ENCODE results near the gene ZCCHC14.
A peak's percentile ranks its signal among the peaks of the same experiment; 100 is the strongest.

ZCCHC14 gene

GRCh38 chr16:87492721-87493607, at the start of gene ZCCHC14:
Gene ZCCHC14 (minus strand): TSS chr16:87493024. CDS start chr16:87492238, 786 bp downstream.
- DNase-seq (ENCODE audit: low read depth) = peak; percentile 98

GRCh38 chr16:87541872-87542234, 49.0 kb upstream of the ZCCHC14 start:
- no peak for DNase-seq (ENCODE audit: low read depth)

- DNase-seq (ENCODE audit: low read depth) = peak; percentile 66
These were observed 48.5 kb upstream of the ZCCHC14 start for GRCh38 chr16:87541147-87541871.

- no peak for DNase-seq (ENCODE audit: low read depth)
These were observed 48.0 kb upstream of the ZCCHC14 start for GRCh38 chr16:87540897-87541146.

DNA sequence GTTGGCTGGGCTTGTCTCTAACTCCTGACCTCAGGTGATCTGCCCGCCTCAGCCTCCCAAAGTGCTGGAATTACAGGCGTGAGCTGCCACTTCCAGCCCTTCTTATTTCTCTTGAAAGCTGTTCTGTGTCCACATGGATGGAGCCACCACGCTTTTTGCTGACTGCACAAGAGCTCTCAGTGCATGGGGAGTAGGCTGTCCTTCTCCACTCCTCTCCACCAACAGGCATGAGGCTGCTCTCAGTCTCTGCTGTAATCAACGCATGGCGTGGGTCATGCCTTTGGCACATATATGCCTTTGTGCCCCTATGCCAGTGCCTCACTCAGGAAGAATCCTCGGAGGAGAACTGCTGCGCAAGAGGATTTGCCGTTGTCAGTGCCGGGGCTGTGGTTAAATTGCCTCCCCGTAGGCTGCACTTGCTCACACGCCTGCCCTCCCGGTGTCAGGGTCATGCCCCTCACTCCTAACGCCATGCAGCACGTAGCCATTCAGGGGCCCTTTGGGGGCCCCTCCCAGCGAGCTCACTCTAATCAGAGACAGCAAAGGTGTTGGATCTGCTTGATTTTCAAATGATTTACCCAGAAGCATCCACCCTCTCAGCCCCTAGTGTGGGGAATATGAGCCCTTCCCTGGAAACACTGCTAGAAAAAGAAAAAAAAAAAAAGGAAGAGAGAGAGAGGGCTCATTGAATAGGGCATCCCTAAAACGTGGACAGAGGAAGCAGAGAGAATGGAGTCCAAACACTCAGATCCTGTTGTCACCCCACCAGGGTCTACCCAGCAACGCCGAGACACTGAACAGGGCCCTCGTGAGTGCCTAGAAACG, 47.5 kb upstream of the ZCCHC14 start:
- no peak for DNase-seq (ENCODE audit: low read depth)

- DNase-seq (ENCODE audit: low read depth) = no peak
These were observed 46.3 kb upstream of the ZCCHC14 start for GRCh38 chr16:87539113-87539512.

- peak; percentile 86 for DNase-seq (ENCODE audit: low read depth)
These were observed 45.8 kb upstream of the ZCCHC14 start for GRCh38 chr16:87538594-87538993.

DNA sequence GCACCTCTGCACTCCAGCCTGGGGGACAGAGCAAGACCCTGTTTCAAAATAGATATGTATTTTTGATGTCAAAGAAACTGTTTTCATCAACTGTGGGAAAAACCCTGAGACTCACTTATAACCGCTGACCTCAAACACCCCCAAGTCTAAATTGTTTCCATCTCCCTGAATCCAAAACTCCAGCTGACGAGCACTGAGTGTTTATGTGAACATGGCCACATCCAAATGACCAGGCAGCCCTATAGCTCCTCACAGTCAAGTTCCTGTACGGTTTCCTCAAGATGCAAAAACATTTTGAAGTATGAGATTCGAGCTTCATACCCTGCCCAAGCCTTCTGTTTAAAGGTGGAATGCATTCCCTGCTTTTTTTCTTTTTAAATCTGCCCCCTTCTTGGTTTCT, 45.3 kb upstream of the ZCCHC14 start:
- DNase-seq (ENCODE audit: low read depth) = peak; percentile 67

DNA sequence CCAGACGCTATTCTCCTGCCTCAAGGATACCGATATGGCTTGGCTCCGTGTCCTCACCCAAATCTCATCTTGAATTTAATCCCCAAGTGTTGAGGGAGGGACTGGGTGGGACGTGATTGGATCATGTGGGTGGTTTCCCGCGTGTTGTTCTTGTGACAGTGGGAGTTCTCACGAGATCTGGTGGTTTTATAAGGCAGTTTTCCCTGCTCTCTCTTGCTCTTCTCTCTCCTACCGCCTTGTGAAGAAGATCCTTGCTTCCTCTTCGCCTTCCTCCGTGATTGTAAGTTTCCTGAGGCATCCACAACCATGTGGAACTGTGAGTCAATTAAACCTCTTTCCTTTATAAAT, 43.9 kb upstream of the ZCCHC14 start:
- DNase-seq (ENCODE audit: low read depth) = no peak

GRCh38 chr16:87535855-87536794, 43.3 kb upstream of the ZCCHC14 start:
- no peak for DNase-seq (ENCODE audit: low read depth)

GRCh38 chr16:87535457-87535854, 42.6 kb upstream of the ZCCHC14 start:
- no peak for DNase-seq (ENCODE audit: low read depth)

DNA sequence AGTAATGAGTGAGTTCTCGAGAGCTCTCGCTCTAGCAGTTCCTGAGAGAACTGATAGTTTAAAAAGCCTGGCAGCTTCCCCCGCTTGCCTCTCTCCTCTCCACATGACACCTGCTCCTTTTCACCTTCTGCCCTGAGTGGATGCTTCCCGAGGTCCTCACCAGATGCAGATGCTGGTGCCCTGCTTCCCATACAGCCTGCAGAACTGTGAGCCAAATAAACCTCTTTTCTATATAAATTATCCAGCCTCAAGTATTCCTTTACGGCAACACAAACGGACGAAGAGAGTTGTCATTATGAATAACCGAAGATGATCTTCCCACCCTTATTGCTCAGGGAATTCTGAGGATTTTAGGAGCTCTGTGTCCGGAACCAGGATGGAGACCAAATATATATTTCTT, 41.9 kb upstream of the ZCCHC14 start:
- no peak for DNase-seq (ENCODE audit: low read depth)

DNA sequence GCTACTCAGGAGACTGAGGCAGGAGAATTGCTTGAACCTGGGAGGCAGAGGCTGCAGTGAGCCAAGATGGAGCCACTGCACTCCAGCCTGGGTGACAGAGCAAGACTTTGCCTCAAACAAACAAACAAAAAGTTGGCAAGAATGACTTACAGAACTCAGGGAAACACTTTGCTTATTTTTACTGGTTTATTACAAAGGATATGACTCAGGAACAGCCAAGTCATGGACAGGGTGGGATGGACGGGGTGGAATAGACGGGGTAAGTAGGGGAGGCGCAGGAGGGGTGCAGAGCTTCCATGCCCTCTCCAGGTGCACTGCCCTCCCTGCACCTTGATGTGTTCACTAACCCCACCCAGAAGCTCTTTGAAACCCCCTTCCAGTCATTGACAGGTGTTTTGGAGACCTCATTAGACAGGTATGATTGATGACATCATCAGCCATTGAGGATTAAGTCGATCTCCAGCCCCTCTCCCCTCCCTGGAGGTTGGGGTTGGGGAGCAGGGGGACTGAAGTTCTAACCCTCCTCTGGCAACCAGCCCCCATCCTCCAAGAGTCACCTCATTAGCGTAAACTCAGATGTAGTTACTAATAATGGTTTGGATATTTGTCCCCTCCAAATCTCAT, 41.3 kb upstream of the ZCCHC14 start:
- peak; percentile 45 for DNase-seq (ENCODE audit: low read depth)

DNA sequence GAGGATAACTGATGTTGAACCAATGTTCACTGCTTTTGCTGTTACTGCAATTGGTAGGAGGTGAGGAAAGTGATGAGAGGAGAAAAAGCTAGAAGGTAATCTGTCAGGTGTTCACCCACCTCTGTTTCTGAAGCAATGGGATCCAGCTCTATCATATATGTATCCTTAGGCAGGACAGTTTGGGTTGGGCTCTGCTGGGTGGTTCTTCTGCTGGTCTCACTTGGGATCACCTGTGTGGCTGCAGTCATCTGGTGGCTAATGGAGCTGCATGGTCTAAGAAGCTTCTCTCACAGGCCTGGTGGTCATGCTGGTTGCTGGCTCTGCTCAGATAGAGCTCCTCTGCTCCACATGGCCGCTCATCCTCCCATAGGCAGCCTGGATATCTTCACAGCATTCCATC, 40.2 kb upstream of the ZCCHC14 start:
- DNase-seq (ENCODE audit: low read depth) = no peak

GRCh38 chr16:87531418-87531817, 38.6 kb upstream of the ZCCHC14 start:
- no peak for DNase-seq (ENCODE audit: low read depth)

DNA sequence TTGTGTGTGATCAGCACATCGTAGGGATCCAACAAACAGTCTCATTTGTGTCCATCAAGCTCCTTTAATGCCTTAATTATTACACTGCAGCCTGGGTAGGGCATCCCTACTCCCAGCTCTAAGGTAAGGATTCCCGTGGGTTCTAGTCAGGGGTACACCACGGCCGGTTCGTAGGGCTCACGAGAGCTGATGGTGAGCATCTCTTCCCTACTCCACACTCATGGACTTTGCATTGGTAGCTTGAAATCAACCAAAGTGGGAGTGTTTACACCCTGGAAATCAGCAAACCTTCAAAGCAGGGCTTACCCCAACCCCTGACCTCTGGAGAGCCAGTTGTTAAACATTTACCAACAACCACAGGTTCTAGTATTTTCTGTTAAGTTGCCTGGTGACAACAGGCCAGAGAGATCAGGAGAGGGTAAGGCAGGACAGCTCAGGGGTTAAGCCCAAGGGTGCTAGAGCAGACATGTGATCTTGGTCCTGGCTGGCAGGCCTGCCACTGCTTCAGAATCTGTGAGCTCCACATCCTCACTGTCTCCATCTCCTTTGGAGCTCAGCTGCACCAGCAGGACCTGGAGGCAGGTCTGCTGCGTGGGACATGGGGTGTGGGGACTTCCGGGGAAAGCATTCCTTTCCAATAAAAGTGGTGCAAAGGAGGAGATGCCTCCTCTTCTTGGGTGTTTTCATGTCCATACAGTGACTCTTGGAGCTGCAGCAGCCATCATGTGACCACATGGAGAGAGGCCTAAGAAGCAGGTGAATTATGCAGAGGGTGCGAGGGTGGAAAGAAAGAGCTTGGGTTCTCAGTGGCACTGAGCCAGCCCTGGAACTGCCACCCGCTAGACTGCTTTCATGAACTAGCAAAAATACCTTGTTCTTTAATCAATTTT, 36.1 kb upstream of the ZCCHC14 start:
- DNase-seq (ENCODE audit: low read depth) = no peak

DNA sequence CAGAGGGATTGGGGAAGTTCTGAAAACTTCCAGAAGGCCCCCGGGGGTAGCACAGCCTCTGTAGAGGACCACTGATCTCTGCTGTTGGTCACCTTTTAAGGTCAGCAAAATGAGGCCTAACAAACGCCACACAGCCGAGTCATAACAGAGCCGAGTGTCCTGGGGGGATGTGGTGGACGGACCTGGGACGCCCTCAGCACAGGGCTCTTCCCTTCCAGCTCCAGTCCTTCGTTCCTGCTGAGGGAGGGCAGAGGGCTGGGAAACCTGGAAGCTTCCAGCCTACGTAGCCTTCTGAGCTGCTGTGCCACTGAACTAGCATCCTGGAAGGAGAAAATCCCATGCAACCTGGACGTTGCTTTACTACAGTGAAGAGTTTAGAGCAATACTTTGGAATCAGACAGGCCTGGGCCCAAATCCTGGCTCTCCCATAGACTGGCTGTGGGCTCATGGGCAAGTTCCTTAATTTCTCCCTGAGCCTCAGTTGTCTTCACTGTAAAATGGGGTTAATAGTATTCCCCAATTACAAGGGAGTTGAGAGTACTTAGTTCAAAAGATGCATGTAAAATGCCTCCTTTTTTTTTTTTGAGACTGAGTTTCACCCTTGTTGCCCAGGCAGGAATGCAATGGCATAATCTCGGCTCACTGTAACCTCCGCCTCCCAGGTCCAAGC, 34.4 kb upstream of the ZCCHC14 start:
- peak; percentile 16 for DNase-seq (ENCODE audit: low read depth)

DNA sequence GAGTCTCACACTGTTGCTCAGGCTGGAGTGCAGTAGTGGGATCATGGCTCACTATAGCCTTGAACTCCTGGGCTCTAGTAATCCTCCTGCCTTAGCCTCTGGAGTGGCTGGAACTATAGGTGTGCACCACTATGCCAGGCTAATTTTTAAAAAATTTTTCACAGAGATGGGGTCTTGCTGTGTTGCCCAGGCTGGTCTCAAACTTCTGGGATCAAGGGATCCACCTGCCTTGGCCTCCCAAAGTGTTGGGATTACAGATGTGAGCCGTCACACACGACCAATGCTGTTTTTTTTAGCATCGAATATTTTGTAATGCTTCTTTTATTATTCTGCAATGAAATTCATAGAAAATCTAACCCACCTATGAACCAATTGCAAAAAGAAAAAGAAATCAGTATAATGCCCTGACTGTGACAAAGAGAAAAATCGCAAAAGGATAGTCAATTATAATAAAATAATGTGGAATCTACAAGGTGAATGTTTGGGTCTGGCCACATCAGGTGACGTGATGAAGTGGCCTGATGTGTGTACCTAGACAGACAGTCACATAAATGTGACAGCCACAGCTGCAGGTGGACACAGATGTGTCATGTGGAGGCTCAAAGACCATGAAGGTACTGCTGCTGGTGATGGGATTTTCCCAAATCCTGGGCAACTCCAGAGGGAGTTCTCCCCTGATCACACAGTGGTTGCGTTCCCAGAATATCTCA, 33.6 kb upstream of the ZCCHC14 start:
- no peak for DNase-seq (ENCODE audit: low read depth)

GRCh38 chr16:87525352-87525751, 32.5 kb upstream of the ZCCHC14 start:
- DNase-seq (ENCODE audit: low read depth) = no peak

Data from EH (cell line).